Bronchial epithelial cell (primary cell): ENCODE results near the gene TJP3. TPM values are rescaled to one million over a fixed set of nuclear protein-coding genes. Genes with fewer than 3 reads are reported as not detected.

ENCODE experiments used
- DNase-seq: peaks from one replicate; pipeline ENCODE4 v3.0.0-alpha.2; 2010; ENCODE audit warnings: low read depth
- FAIRE-seq: peaks from 2 replicates; lab custom pipeline; 2011; peaks lifted over from hg19 to GRCh38; lab: Jason Lieb, UNC
- H3K27me3 ChIP-seq: 2 replicates; pipeline ENCODE4 v1.5.1; 2011; ENCODE audit warnings: low read length; ENCODE audit not compliant: control insufficient read depth, insufficient read depth
- H3K36me3 ChIP-seq: 2 replicates; pipeline ENCODE4 v1.5.1; 2011; ENCODE audit warnings: low read length; ENCODE audit not compliant: control insufficient read depth, insufficient read depth
- H3K4me3 ChIP-seq: 2 replicates; pipeline ENCODE4 v1.5.1; 2011; ENCODE audit warnings: mild to moderate bottlenecking, low read depth, low read length, control low read depth
- total RNA-seq: library from RNA; depleted of rRNA; stranded (reverse); fragments of >200 nt; gene quantifications from 2 replicates; pipeline ENCODE4 v1.2.1, GENCODE V29; 2014
- TF ChIP-seq, protein P1 (sequence below): IDR thresholded peaks from 2 replicates; pipeline ENCODE4 v1.5.1; 2011; ENCODE audit warnings: mild to moderate bottlenecking, moderate library complexity, low read length, control low read depth, inconsistent platforms; ENCODE audit not compliant: insufficient read depth, severe bottlenecking

TJP3 gene
- total RNA-seq, 1 donor from 2014 or later, result 2.1 TPM

DNA sequence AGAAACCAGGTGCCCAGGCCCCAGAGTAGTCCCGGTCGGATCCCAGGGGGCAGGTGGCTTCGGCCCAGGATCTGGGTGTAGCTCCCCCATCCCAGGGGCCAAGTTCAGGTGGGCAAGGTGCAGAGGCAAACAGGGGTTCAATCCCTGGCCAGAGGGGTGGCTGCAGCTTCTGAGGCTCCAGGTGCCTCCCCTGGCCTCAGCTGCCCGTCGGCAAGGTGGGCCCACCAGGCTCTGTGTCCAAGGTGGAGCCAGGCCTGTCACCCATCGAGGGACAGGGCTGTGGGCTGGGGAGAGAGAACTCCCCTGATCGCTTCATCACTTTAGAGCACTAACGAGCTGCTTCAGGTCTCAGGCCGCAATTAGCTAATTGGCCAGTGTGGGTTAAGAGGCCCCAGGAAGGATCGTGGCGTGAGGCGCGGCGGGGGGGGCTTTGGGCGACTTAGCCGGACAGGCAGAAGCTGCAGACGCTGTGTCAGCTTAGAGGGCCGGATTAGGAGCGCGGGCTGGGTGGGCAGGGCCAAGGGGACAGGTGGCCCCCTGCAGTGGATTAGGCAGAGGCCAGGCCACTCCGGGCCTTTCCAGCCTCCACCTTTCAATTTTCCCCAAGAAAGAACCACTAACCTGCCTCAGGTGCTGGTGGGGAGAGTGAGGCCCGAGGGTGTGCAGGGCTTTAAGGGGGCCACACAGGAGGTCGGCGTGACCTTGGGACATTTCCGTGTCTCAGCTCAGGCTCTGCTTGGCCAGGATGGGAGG, 66.6 kb downstream of the TJP3 start:
- no peak for FAIRE-seq

DNA sequence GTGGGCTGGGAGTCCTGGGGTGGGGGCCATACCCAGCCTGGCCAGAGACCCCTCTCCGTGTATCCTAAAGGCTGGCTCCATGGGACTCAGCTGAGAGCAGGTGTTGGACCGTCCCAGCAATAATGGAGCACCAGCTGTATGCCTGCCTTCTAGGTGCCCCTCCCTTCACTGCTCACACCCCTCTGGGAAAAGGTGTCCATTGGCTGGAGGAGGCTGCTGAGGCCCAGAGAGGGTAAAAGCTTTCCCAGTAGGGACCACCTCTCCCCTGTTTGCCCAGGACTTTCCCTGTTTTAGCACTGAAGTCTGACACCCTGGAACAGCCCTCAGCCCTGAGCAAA, 67.2 kb downstream of the TJP3 start:
- Histone ChIP-seq H3K36me3 (no peaks in the 10 kb centered on the region), H3K27me3 (no peaks in the 10 kb centered on the region), H3K4me3 (no peak overlapping the region)
- FAIRE-seq (no peak), DNase-seq (no peak)
- TF ChIP-seq, protein P1, sequence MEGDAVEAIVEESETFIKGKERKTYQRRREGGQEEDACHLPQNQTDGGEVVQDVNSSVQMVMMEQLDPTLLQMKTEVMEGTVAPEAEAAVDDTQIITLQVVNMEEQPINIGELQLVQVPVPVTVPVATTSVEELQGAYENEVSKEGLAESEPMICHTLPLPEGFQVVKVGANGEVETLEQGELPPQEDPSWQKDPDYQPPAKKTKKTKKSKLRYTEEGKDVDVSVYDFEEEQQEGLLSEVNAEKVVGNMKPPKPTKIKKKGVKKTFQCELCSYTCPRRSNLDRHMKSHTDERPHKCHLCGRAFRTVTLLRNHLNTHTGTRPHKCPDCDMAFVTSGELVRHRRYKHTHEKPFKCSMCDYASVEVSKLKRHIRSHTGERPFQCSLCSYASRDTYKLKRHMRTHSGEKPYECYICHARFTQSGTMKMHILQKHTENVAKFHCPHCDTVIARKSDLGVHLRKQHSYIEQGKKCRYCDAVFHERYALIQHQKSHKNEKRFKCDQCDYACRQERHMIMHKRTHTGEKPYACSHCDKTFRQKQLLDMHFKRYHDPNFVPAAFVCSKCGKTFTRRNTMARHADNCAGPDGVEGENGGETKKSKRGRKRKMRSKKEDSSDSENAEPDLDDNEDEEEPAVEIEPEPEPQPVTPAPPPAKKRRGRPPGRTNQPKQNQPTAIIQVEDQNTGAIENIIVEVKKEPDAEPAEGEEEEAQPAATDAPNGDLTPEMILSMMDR, result no peak

More for the DNA sequence above, 66.6 kb downstream of the TJP3 start:
- H3K36me3 ChIP-seq, result no peaks in the 10 kb centered on the region
- H3K4me3 ChIP-seq, result no peak overlapping the region
- TF ChIP-seq, protein P1, result no peak
- no peaks in the 10 kb centered on the region for H3K27me3 ChIP-seq
- DNase-seq, result no peak

DNA sequence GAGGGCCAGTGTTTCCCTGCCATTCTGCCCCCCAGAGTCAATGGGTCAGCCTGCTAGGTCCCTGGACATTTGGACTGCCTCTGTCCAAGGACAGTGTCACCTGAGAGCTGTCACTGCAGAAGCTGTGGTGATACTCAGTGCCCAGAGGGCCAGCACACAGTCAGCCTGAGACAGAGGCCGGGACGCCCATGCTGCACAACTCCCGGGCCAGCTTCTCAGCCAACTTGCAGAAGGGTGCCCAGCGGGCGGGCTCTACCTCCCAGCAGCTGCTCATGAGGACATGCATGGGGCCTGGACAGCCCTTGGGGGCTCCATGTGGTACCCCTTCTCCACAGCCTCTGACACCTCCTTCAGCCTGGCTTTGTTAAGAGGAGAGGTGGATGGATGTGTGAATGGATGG, 67.6 kb downstream of the TJP3 start:
- Histone ChIP-seq H3K27me3 (no peaks in the 10 kb centered on the region), H3K4me3 (no peak overlapping the region), H3K36me3 (no peaks in the 10 kb centered on the region)
- FAIRE-seq (no peak), DNase-seq (no peak)
- TF ChIP-seq, protein P1, result no peak

DNA sequence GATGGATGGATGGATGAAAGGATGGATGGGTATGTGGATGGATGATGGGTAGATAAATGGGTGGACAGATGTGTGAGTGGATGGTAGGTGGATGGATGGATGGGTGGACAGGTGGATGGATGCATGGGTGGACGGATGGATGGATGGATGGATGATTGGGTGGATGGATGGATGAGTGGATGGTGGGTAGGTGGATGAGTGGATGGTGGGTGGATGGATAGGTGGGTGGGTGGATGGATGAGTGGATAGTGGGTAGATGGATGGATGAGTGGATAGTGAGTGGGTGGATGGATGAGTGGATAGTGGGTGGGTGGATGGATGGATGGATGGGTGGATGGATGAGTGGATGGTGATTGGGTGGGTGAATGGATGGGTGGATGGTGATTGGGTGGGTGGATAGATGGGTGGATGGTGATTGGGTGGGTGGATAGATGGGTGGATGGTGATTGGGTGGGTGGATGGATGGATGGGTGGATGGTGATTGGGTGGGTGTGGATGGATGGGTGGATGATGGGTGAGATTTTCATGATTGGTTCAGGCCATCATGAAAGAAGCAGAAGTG, 68.4 kb downstream of the TJP3 start:
- peak; percentile 43 for FAIRE-seq
- no peaks in the 10 kb centered on the region for H3K36me3 ChIP-seq
- TF ChIP-seq, protein P1, result no peak

DNA sequence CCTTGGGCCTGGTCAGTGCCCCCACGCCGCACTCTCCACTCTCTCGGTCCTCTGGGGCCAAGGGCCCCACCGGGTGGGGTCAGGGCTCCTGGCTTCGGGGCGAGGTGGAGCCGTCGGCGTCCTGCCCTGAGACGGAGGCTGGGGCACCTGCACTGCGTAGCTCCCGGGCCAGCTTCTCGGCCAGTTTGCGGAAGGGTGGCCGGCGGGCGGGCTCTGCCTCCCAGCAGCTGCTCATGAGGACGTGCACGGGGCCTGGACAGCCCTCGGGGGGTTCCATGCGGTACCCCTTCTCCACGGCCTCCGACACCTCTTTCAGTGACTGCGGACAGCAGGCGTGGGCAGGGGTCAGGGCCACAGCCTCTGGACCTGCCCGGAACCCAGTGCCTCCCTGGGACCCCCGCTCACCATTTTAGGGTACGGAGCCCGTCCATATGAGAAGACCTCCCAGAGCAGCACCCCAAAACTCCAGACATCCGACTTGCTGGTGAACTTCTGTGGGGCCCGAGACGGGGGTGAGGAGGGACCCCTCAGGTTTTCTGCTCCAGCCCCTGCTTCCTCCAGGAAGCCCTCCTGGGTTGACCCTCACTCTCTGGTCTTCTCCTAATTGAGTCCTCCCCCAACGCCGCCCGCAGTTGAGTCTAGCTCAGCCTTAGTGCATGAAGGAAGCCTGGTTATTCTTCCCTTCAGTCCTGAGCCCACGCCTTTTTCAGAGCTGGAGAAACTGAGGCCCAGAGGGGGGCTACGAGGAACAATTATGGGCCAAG, 70.1 kb downstream of the TJP3 start:
- TF ChIP-seq, protein P1, result no peak
- Histone ChIP-seq H3K36me3 (no peaks in the 10 kb centered on the region), H3K27me3 (no peaks in the 10 kb centered on the region), H3K4me3 (no peak overlapping the region)
- no peak for DNase-seq
- FAIRE-seq, result no peak

More for the DNA sequence above, 68.4 kb downstream of the TJP3 start:
- DNase-seq, result no peak
- Histone ChIP-seq H3K4me3 (no peak overlapping the region), H3K27me3 (no peaks in the 10 kb centered on the region)
